ENCODE measurements around the gene BUD31. TPM values are rescaled to one million over a fixed set of nuclear protein-coding genes. Genes with fewer than 3 reads are reported as not detected.

BUD31 gene
- total and polyA plus RNA-seq, 2 experiments from 2014 or later, result 77.1 to 247 TPM

DNA sequence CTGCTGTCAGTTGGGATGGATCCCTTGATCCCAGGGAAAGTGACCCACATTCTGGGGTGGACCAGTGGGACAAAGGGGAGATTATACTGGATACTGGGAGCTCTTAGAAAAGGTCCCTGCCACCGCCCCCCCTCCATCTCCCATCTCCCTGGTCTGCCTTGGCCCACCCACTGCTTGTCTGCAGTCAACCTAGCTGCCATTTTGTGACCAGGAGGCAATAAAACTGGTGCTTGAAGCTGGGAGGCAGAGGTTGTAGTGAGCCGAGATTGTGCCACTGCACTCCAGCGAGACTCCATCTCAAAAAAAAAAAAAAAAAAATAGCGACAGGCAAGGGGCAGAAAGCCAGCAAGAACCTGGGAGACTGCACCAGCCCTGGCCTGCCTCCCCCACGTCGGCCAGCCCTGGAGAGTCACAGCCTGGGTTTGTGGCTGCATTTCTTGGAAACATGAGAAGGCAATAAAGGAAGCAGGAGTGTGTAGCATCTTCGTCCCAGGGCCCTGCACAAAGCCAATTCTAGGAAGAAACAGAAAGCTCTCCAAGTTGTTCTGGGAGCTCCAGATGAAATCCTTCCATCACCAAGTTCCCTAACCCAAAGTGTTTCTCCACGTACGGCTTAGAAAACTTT lies 38.9 kb upstream of the BUD31 start (continued):
- TF ChIP-seq, protein P1, sequence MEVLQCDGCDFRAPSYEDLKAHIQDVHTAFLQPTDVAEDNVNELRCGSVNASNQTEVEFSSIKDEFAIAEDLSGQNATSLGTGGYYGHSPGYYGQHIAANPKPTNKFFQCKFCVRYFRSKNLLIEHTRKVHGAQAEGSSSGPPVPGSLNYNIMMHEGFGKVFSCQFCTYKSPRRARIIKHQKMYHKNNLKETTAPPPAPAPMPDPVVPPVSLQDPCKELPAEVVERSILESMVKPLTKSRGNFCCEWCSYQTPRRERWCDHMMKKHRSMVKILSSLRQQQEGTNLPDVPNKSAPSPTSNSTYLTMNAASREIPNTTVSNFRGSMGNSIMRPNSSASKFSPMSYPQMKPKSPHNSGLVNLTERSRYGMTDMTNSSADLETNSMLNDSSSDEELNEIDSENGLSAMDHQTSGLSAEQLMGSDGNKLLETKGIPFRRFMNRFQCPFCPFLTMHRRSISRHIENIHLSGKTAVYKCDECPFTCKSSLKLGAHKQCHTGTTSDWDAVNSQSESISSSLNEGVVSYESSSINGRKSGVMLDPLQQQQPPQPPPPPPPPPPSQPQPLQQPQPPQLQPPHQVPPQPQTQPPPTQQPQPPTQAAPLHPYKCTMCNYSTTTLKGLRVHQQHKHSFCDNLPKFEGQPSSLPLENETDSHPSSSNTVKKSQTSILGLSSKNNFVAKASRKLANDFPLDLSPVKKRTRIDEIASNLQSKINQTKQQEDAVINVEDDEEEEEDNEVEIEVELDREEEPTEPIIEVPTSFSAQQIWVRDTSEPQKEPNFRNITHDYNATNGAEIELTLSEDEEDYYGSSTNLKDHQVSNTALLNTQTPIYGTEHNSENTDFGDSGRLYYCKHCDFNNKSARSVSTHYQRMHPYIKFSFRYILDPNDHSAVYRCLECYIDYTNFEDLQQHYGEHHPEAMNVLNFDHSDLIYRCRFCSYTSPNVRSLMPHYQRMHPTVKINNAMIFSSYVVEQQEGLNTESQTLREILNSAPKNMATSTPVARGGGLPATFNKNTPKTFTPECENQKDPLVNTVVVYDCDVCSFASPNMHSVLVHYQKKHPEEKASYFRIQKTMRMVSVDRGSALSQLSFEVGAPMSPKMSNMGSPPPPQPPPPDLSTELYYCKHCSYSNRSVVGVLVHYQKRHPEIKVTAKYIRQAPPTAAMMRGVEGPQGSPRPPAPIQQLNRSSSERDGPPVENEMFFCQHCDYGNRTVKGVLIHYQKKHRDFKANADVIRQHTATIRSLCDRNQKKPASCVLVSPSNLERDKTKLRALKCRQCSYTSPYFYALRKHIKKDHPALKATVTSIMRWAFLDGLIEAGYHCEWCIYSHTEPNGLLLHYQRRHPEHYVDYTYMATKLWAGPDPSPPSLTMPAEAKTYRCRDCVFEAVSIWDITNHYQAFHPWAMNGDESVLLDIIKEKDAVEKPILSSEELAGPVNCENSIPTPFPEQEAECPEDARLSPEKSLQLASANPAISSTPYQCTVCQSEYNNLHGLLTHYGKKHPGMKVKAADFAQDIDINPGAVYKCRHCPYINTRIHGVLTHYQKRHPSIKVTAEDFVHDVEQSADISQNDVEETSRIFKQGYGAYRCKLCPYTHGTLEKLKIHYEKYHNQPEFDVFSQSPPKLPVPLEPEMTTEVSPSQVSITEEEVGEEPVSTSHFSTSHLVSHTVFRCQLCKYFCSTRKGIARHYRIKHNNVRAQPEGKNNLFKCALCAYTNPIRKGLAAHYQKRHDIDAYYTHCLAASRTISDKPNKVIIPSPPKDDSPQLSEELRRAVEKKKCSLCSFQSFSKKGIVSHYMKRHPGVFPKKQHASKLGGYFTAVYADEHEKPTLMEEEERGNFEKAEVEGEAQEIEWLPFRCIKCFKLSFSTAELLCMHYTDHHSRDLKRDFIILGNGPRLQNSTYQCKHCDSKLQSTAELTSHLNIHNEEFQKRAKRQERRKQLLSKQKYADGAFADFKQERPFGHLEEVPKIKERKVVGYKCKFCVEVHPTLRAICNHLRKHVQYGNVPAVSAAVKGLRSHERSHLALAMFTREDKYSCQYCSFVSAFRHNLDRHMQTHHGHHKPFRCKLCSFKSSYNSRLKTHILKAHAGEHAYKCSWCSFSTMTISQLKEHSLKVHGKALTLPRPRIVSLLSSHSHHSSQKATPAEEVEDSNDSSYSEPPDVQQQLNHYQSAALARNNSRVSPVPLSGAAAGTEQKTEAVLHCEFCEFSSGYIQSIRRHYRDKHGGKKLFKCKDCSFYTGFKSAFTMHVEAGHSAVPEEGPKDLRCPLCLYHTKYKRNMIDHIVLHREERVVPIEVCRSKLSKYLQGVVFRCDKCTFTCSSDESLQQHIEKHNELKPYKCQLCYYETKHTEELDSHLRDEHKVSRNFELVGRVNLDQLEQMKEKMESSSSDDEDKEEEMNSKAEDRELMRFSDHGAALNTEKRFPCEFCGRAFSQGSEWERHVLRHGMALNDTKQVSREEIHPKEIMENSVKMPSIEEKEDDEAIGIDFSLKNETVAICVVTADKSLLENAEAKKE (CRISPR knock-in tag; IDR thresholded peaks at IDR 0.05), result no peak
- TF ChIP-seq EZH2 (IDR thresholded peaks at IDR 0.05; ENCODE audit: low read depth, unreplicated experiment) (no peak), EZH2phosphoT487 (IDR thresholded peaks at IDR 0.05; ENCODE audit: unreplicated experiment) (no peak), POLR2AphosphoS5 (IDR thresholded peaks at IDR 0.05; ENCODE audit: low read depth) (no peak)

DNA sequence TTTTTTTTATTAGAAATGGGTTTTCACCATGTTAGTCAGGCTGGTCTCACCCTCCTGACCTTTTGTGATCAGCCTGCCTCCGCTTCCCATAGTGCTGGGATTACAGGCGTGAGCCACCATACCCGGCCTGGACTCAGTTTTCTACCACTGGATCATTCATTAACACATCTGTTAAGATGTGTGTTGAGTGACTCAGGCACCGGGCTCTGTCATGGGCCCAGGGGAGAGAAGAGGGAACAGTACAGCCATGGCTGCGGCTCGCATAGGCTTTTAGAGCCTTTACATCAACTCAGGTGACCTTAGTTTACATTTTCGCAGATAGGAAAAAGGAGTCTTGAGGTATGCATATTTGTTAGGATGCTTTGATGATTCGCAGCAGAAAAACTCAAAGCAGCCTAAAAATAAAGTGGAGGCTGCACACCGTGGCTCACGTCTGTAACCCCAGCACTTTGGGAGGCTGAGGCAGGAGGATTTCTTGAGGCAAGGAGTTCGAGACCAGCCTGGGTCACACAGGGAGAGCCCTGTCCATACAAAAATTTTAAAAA lies 37.3 kb upstream of the BUD31 start:
- Mint-ChIP-seq H3K4me3 (no peak overlapping the region), H3K4me1 (peaks cover 9% of the 10 kb centered on the region), H3K36me3 (ENCODE audit: low read depth) (peaks cover 2% of the 10 kb centered on the region; the same call in 1 of the 3 replicates), H3K27ac (no peak overlapping the region), H3K27me3 (ENCODE audit: insufficient read depth, low read depth, poor library complexity) (peaks cover 9% of the 10 kb centered on the region), H3K9me3 (no peaks in the 10 kb centered on the region)
- Histone ChIP-seq H3K4me1 (ENCODE audit: insufficient read depth) (peaks cover 1% of the 10 kb centered on the region), H3K4me2 (no peak overlapping the region), H3K27me3 (ENCODE audit: insufficient read depth) (no peaks in the 10 kb centered on the region), H3K9me2 (ENCODE audit: insufficient read depth) (no peaks in the 10 kb centered on the region), H3K36me3 (ENCODE audit: insufficient read depth) (no peaks in the 10 kb centered on the region), H4K20me1 (replicated peaks; ENCODE audit: insufficient read depth) (peaks cover 10% of the 10 kb centered on the region; the same call in 1 of the 2 replicates), H2AFZ (no peak overlapping the region), H3F3A (replicated peaks; ENCODE audit: low read depth) (0 out of 2 replicates have a peak, but pooled peaks cover 7% of the 10 kb centered on the region), H3K27ac (ENCODE audit: low read depth) (no peak overlapping the region), H3K4me3 (no peak overlapping the region), H3K79me2 (replicated peaks; ENCODE audit: insufficient read depth) (peaks cover 11% of the 10 kb centered on the region)
- ATAC-seq (no peak), DNase-seq (ENCODE audit: low spot score) (no peak)
- TF ChIP-seq, protein P2, sequence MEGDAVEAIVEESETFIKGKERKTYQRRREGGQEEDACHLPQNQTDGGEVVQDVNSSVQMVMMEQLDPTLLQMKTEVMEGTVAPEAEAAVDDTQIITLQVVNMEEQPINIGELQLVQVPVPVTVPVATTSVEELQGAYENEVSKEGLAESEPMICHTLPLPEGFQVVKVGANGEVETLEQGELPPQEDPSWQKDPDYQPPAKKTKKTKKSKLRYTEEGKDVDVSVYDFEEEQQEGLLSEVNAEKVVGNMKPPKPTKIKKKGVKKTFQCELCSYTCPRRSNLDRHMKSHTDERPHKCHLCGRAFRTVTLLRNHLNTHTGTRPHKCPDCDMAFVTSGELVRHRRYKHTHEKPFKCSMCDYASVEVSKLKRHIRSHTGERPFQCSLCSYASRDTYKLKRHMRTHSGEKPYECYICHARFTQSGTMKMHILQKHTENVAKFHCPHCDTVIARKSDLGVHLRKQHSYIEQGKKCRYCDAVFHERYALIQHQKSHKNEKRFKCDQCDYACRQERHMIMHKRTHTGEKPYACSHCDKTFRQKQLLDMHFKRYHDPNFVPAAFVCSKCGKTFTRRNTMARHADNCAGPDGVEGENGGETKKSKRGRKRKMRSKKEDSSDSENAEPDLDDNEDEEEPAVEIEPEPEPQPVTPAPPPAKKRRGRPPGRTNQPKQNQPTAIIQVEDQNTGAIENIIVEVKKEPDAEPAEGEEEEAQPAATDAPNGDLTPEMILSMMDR (conservative IDR thresholded peaks at IDR 0.05; ENCODE audit: low read depth in 2 of 2), result no peak
